Stimulated activated CD8-positive, alpha-beta memory T cell treated with anti-CD3 and anti-CD28 coated beads, Interleukin-7, amount 100 ng/mL, for 24 hours (primary cell): Measurements from ENCODE around the gene SLAMF6.
"Not testable (repeated sequence)": the region's sequence is repeated elsewhere in the genome, so short reads cannot be mapped to it uniquely, and the experiment has no call there.

Experiments used
- DNase-seq: peaks from one replicate; pipeline ENCODE4 v3.0.0-alpha.2; 2020; ENCODE audit warnings: low read depth

SLAMF6 gene

DNA sequence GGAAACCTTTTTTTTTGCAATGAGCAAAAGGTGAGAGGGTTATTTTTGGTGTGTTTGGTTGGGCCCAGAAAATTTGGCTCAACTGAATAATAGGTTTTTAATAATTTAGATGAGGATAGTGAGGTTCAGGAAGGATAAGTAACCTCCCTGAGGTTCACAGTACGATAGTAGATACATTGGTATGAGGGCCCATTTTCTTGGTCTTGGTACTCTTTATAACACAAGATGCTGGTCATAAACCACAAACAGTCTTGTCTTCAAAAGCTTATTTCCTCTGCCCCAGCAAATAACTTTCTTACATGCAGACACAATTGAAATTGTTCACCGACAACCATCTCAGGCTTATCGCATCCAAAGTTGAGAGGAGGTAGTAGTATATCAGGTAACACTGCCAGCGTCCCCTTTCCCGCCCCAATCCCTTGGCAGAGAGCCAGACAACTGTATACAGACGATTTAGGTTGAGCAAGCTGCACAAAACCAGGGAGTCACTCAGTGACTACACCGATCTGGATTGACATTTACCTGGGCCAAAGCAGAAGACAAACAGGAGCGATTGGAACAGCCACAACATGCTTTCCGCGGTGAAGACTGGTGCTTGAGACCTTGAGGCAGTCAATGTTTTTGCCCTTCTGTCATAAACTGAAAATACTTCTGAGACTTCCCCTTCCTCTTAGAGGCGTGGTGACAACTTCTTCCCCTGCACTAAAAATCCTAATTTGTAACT is at the start of gene SLAMF6:
SLAMF6 (minus strand) TSS at position 634 of the 724 bp plus-strand sequence; CDS start at position 571, 63 bp downstream.
- no peak for DNase-seq

DNA sequence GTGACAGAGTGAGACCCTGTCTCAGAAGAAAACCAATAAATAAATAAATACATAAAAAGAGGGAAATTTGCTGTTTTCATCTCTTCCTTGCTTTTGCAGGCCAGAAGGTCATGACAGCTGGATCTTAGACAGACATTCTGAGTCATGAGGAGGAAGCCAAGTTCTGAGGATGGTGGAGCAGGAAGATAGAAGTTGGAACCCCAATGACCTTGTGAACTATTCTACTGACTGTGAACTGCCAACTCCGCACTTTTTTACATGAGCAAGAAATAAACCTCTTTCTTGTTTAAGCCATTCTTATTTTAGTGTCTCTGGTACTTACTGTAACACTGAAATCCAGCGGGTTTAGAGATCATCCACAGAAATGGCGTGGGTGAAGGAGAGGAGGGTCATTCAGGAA is 47.8 kb upstream of the SLAMF6 start:
- DNase-seq = no peak

DNA sequence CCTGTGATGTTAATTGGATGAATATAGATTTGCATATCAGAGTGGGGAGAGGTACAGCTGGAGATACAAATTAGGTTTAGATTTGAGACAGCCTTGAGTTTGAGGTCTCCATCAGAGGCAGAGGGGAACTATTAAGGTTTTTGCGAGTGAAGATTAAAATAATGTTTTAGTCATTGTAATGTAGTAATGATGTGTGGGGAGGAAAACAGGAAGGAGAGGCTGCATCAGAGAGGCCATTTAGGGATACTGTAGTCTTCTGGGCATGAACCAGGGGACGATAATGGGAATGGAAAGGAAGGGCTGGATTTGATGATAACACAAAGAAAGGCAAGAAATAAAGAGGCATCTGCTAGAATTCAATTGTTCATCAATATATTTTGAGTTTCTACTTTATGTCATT is 46.8 kb upstream of the SLAMF6 start:
- no peak for DNase-seq

DNA sequence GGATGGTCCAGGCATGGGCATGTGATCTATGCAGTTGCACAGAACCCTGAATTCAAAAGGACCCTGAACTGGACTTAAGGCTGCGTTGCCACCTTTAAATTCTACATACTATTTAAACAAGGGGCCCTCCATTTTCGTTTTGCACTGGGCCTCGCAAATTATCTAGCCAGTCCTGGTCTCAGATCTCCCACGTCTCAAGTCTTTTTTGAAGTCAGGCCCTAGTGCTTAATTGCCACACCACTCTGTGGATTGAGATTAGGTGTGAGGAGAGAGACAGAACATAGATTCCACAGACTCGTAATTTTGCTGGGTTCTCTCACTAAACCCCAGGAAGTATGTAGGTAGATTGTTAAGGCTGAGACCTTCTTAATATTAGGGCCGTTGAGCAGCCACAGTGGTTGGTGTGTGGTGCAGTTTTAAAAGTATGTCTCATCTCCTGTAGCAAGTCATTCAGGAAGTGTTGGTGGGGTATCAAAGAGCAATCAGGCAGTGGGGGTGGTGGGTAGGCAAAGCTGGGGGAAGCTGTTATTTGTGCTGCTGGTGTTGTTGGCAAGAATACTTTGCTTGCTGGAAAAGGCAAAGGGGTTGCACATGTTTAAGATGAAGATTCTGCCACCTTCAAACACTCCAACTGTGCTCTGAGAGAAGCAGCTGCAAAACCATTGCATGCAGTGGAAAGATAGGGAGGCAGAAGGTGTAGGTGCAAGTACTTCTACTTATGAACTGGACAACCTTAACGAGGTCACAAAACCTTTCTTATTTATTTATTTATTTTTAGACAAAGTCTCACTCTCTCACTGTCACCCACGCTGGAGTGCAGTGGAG is 45.0 kb upstream of the SLAMF6 start:
- peak; percentile 27 for DNase-seq

DNA sequence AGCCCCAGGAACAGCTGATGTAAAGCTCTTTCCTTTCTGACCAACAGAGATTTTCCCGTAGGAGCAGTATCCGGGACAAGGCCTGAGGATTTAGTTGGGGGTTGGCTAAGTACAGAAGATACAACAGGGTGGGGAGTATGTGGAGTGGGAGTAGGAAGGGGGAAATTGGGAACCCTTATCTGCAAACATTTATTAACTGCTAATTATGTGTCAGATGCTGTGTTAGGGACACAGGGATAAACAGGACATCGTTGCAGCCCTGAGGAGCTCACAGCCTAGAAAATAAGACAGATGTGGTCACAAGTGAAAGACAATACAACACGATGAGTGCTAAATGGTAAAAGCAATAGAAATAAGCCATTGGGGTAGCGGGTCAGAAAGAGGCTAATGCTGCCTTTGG is 44.3 kb upstream of the SLAMF6 start:
- no peak for DNase-seq

DNA sequence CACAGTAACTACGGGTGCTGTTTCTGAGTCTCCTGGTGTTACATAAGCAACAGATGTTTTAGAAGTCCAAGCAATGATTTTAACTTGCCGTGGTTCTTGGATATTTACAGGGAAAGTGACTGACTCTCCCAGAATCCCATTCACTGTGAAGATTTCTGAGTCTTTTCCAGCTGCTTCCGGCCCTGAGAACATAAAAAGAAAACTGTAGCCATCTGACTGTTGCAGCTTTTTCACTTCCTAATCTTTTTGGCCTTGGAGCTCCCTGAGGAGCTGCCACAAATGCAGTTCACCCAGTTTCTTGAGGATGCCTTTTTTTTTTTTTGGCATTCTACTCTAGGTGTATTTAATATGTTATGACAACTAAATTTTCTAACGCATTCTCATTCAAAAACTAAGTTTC is 42.5 kb upstream of the SLAMF6 start:
- DNase-seq = no peak

DNA sequence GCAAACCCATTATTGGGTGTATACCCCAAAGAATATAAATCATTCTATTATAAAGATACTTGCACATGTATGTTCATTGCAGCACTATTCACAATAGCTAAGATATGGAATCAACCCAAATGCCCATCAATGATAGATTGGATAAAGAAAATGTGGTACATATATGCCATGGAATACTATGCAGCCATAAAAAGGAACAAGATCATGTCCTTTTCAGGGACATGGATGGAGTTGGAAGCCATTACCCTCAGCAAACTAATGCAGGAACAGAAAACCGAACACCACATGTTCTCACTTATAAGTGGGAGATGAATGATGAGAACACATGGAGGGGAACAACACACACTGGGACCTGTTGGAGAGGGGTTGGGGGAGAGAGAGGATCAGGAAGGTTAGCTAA is 40.2 kb upstream of the SLAMF6 start:
- DNase-seq = not testable (repeated sequence)

DNA sequence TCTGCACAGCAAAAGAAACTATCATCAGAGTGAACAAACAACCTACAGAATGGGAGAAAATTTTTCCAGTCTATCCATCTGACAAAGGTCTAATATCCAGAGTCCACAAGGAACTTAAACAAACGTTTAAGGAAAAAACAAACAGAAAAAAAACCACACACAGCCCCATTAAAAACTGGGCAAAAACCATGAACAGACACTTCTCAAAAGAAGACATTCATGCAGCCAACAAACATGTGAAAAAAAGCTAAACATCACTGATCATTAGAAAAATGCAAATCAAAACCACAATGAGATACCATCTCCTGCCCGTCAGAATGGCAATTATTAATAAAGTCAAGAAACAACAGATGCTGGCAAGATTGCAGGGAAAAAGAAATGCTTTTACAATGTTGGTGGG is 39.7 kb upstream of the SLAMF6 start:
- not testable (repeated sequence) for DNase-seq

DNA sequence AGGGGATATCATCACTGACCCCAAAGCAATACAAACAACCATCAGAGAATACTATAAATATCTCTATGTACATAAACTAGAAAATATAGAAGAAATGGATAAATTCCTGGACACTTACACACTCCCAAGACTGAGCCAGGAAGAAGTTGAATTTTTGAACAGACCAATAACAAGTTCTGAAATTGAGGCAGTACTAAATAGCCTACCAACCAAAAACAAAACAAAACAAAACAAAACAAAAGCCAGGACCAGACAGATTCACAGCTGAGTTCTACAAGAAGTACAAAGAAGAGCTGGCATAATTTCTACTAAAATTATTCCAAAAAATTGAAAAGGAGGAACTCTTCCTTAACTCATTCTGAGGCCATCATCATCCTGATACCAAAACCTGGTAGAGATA is 37.8 kb upstream of the SLAMF6 start:
- DNase-seq = no peak

DNA sequence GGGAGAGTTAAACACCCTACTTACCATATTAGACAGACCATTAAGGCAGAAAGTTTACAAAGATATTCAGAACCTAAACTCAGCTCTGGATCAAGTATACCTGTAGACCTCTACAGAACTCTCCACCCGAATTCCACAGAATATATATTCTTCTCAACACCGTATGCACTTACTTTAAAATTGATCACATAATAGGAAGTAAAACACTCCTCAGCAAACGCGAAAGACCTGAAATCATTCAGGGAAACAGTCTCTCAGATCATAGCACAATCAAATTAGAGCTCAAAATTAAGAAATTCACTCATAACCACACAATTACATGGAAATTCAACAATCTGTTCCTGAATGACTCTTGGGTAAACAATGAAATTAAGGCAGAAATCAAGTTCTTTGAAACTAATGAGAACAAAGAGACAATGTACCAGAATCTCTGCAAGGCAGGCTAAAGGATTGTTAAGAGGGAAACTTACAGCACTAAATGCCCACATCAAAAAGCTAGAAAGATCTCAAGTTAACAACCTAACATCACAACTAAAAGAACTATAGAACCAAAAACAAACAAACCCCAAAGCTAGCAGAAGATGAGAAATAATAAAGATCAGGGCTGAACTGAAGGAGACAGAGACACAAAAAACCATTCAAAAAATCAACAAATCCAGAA is 37.1 kb upstream of the SLAMF6 start:
- no peak for DNase-seq

DNA sequence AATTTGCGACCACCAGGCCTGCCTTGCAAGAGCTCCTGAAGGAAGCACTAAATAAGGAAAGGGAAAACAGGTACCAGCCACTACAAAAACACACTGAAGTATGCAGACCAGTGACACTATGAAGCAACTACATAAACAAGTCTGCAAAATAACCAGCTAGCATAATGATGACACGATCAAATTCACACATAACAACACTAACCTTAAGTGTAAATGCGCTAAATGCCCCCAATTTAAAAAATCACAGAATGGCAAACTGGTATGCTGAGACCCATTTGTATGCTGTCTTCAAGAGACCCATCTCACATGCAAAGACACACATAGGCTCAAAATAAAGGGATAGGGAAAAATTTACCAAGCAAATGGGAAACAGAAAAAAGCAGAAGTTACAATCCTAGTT is 36.4 kb upstream of the SLAMF6 start:
- DNase-seq = not testable (repeated sequence)

DNA sequence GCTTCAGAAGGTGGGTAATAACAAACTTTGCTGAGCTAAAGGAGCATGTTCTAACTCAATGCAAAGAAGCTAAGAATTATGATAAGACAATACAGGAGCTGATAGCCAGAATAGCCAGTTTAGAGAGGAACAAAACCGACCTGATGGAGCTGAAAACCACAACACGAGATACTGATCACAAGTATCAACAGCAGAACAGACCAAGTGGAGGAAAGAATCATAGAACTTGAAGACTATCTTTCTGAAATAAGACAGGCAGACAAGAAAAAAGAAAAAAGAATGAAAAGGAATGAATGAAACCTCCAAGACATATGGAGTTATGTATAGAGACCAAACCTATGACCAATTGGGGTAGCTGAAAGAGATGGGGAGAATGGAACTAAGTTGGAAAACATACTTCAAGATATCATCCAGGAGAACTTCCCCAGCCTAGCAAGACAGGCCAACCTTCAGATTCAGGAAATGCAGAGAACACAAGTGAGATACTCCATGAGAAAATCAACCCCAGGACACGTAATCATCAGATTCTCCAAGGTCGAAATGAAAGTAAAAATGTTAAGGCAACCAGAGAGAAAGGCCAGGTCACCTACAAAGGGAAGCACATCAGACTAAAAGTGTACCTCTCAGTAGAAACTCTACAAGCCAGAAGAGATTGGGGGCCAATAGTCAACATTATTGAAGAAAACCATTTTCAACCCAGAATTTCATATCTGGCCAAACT is 35.8 kb upstream of the SLAMF6 start:
- no peak for DNase-seq

DNA sequence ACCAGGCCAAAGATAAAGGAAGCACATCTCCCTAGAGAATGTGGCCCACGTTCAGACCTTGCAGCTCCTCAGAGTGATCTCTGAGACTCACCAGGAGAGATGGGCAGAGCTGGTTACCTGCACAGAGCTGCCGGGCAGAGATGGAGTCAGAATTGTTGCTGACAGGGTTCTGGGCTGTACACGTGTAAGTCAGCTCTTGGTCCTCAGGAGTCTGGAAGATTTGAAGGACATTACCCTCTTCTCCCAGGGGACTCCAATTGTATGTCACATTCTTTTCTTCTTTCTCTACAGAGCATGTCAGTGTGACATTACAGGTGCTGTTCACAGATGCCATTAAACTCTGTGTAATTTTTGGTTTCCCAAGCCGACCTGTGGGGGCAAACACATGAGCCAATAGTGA is 30.7 kb upstream of the SLAMF6 start:
- DNase-seq = no peak

DNA sequence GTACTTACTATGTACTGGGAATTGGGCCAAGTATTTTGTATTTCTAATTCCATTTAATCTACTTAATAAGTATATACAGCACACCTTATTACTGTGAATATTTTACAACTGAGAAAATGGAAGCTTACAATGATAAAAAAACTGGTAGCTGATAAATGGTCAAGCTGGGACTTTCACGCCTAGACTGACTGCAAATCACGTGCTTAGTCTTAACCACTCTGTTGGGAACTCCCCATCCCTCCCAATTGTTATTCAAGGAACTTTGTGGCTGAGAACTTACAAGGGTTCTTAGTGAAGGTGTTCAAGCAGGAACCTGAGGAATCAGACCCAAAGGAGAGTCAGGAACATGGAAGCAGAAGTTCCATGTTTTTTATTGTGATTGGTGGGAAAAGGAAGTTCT is 29.4 kb upstream of the SLAMF6 start:
- DNase-seq = no peak

DNA sequence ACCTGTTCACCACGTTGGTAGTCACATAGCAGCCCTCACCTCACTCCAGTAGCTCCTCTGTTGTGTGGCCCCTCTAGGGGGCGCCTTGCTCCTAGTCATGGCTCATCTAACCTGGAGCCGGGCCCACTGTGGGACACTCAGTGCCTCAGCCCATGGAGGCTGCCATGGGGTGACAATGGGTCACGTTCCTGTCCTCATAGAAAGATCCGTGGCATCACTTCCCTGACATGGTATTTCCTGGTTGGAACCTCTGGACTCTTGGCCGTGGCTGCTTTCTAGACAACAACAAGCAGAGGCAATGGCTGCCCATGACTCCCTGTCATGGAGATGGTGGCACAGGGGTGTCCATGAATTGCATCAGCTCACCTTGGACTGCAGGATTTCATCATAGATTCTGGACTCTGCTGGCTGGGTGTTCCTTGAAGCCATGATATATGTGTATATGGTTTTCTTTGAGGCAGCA is 27.5 kb upstream of the SLAMF6 start:
- DNase-seq = peak; percentile 30

DNA sequence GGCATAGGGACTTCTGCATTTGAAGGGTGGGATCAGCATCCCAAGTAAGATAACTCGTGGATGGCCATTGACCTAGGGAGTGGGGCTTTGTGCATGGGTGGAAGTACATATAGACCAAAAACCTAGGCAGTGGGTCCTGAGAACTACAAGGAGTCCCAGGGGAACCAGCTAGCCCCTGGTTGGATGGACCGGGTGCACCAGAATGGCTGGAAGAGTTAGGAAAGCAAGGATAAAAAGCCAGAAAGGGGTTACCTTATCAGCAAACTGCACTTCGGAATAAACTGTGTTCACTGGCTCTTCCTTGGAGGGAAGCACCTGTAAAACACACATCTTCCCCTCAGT is 26.6 kb upstream of the SLAMF6 start:
- DNase-seq = no peak

DNA sequence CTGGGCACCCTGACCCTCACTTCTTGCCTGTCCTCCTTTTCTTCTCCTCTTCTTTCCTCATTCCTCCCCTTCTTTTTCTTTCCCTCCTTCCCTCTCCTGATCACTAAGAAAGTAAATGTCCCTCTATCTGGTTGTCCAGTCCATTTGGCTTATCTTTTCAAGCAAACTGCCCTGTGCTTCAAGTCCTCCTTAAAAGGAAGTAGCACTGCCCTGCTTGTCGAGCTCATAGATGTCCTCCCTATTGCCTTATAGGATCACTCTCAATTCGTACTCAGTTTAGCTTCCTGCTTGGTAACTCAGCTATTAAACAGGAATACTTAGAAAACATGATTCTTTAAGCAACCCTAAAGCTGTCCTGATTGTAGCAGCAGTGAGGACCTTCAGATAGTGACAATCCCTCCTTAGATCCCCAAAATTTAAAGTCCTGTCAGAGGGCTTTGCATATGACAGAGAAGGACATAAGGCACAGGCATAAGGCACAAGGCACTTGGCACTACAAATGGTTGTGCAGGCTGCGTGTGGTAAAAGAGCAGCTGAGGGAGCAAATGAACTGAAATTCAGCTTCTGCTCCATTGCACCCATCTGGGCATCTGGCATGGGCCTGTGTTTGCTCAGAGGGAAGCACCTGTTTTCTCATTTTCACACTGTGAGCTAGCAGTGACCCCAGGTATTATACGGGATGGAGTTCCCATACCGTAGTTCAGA is 26.1 kb upstream of the SLAMF6 start:
- DNase-seq = no peak

DNA sequence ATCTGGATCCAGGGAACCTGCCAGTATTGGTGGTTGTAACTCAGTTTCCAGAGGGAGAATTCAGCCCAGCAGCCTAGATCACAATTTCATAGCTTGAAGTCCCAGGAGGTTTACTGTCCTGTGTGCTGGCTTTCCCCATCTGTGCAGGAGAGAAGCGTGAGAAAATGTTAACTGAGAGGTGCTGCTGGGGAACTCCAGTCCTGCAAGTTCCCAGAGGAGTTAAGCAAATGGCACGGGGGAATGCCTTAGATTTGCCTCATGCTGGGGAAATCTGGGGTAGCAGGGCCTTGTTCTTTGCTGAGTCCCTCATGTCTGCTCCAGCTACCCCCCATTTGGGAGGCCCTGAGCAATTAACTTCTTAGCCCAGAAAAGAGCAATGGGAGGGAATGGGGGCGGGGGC is 25.1 kb upstream of the SLAMF6 start:
- DNase-seq = no peak

DNA sequence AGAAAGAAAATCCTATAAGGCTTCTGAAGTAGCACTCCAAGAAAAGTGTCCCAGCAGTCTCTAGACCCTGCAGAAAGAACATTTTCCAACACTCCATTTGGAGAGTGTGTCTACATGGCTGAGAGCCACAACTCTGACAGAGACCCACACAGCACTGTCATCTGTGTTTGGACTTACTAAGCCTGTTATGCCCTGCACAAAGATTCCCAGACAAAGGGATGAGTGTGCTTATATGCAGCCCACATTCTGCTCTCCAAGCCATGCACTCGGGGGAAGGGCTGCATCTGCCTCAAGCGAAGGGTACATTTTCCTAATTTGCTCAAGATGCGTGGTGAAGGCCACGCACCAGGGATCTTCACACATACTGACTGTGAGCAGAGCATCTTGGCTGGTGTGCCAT is 24.4 kb upstream of the SLAMF6 start:
- DNase-seq = no peak

DNA sequence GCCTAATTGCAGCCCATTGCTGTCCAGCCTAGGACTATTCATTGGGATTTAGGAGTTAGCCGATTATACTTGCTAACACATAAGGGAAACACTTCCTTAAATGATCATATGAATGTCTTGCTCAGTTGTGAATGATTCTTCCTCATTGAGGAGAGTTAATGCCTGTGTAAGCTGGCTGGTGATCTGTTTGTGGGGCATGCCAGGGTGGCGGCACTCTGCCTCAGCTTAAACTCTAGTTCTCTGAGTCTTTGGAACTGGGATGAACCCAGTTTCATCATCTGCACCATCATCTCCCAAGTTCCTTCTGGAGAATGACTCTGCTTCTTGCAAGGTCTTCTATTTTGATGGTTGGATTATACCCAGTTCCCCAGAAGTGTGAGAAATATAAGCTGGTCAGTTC is 23.9 kb upstream of the SLAMF6 start:
- no peak for DNase-seq

DNA sequence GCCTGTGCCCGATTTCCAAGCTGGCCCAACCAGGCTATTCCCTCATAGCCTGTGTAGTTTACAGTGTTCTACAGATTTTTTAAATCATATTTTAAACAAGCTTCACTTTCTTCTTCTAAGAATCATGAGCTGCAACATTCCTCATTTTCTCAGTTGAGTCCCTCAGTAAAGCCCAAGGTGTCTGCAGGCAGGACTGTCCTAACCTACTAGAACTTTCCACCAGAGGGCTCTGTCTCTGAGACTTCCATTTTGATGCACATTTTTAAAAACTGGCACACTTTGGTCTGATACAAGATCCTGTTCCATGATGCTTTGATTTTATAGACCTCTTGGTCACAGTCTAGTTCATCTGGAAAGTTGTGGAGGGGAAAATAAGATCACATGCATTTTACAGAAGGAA is 21.6 kb upstream of the SLAMF6 start:
- no peak for DNase-seq
